NCI-H446 treated with DMSO at 0.1 percent for 48 hours (cell line): ENCODE measurements around the gene PCDH18.
"Not testable (repeated sequence)": the region's sequence is repeated elsewhere in the genome, so short reads cannot be mapped to it uniquely, and the experiment has no call there.

Experiments used
- DNase-seq: peaks from one replicate; lab custom pipeline; 2025; lab: John Stamatoyannopoulos, UW

The PCDH18 gene, protein sequence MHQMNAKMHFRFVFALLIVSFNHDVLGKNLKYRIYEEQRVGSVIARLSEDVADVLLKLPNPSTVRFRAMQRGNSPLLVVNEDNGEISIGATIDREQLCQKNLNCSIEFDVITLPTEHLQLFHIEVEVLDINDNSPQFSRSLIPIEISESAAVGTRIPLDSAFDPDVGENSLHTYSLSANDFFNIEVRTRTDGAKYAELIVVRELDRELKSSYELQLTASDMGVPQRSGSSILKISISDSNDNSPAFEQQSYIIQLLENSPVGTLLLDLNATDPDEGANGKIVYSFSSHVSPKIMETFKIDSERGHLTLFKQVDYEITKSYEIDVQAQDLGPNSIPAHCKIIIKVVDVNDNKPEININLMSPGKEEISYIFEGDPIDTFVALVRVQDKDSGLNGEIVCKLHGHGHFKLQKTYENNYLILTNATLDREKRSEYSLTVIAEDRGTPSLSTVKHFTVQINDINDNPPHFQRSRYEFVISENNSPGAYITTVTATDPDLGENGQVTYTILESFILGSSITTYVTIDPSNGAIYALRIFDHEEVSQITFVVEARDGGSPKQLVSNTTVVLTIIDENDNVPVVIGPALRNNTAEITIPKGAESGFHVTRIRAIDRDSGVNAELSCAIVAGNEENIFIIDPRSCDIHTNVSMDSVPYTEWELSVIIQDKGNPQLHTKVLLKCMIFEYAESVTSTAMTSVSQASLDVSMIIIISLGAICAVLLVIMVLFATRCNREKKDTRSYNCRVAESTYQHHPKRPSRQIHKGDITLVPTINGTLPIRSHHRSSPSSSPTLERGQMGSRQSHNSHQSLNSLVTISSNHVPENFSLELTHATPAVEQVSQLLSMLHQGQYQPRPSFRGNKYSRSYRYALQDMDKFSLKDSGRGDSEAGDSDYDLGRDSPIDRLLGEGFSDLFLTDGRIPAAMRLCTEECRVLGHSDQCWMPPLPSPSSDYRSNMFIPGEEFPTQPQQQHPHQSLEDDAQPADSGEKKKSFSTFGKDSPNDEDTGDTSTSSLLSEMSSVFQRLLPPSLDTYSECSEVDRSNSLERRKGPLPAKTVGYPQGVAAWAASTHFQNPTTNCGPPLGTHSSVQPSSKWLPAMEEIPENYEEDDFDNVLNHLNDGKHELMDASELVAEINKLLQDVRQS

DNA sequence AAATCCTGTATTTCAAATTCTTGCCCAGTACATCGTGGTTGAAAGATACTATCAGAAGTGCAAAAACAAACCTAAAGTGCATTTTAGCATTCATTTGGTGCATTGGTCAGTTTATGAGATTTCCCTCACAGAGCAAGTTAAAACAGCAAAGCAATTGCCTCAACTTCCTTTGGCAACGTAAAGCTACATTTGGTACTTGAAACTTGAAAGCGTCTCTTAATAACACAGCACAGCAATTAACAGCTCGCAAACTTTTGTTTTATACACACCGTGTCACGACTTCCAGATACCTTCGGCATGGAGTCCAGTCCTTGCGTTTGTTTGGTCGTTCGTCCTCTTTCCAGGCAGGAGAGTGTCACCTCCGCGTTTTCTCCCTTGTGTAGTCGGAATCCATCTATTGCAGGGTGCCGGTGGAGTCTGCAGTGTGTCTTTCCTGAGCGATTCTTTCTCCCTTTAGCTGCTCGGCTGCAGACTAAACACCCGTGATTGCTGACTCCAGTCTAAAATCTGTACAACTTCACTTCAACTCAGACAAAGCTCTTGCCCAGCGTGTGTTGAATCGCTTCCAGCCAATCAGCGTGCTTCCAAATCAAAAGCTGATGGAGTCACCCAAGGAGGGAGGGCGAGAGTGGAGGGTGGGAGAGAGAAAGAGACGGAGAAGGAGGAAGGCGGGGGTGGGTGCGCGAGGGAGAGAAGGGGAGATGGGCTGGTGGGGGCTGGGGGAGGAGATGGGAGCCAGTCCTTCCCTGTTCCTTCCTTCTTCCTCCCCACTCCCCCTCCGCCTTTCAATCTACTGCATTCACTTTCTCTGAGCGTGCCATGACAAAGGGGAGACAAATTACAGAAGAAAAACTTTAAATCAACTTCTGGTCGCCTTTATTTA is at the start of gene PCDH18:
TSS of gene PCDH18 (minus strand) at position 509 of the 883 bp plus-strand sequence. CDS start at position 103, 406 bp downstream.
- no peak for DNase-seq

DNA sequence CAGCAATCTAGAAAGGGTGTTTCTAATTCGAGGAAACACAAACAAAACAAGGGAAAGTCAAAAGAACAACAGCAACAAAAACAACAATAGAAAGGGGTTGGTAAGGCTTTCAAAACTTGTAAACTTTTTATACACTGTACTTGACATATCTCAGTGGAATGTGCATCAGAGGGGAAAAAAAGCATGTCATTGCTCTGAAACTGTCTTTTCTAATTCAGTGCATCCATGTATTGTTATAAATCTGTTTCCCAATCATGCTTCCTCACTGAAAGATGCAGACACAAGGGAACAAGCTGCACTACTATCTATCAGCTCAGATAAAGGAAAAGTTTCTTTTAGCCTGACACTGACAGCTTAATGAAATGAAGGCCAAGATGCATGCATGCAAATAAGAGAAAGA is 44.2 kb upstream of the PCDH18 start:
- no peak for DNase-seq

DNA sequence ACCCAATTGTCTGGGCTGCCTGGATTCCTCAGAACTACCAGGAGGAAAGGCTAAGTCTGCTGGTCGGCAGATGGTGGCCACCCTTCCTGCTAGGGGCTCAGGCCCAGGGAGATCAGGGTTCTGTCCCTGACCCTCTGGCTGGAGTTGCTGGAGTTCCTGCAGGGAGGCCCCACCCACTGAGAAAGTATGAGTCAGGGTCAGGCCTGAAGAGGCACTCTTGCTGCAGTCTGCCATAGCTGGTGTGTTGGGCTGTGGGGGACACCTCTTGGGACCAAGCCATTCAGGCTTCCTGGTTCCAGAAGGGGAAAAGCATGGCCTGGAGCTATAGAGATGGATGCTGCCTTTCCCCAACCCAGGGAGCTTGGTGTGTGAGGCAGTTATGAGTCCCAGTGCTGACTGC is 40.4 kb upstream of the PCDH18 start:
- no peak for DNase-seq

DNA sequence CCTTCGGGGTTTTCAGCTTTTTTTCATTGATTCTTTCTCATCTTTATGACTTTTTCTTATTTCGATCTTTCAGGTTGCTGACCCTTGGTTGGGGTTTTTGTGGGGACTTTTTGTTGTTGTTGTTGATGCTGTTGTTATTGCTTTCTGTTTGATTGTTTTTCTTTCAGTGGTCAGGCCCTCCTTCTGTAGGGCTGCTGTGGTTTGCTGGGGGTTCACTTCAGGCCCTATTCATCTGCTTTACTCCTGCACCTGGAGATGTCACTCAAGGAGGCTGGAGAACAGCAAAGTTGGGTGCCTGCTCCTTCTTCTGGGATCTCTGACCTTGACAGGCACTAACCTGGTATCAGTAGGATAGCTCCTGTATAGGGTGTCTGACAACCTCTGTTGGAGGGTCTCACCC is 39.9 kb upstream of the PCDH18 start:
- no peak for DNase-seq

DNA sequence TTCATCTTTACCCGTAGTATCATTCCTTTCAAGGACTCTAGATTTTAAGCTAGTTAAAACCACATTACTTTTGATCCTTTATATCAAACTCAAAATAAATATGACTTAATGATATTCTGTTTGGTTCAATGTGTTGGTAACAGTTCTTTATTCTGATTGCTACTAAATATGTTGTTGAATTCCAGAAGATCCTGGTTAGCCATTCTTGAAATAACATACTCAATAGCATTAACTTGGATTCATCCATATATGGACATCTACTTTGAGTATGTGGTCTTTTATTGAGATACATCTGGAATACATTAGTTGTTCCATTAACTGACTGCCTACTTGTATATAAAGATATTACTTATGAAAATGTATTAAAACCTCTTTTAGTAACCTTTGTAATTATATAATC is 27.5 kb upstream of the PCDH18 start:
- DNase-seq: no peak

DNA sequence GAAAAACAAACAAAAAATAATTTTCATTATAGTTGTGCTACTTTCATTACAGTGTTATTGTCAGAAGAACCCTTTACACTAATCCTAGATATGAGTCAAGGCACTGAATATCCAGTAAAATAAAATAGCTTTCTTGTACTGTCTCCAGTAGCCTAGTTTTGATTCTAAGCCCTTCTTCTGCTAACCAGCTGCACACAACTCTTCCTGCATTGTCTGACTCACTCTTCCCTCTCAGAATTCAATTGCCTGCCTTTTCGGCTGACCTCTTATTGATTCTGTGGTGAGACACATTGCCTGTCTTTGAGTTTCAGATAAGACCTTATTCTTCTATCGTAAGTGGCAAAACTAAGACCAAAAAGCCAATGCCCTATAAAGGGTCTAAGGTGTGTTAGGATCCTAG is 26.7 kb upstream of the PCDH18 start:
- no peak for DNase-seq

DNA sequence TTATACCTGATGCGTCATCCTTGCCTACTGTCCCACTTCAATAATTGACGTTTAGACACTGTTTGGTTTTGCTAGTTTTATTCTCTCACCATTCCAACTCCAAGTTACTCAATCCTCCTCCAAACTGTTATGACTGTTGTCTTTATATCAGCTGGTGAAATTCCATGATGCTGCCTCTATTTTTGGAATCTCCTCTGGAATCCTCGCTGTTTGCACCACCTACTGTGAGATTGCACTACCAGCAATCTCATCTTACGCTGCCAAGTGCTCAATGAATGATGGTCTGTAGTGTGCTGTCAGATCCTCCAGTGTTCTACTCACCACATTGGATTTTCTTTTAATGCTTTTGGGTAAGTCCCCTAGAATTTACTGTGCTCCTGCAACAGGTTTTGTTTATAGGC is 13.2 kb upstream of the PCDH18 start:
- DNase-seq: no peak

DNA sequence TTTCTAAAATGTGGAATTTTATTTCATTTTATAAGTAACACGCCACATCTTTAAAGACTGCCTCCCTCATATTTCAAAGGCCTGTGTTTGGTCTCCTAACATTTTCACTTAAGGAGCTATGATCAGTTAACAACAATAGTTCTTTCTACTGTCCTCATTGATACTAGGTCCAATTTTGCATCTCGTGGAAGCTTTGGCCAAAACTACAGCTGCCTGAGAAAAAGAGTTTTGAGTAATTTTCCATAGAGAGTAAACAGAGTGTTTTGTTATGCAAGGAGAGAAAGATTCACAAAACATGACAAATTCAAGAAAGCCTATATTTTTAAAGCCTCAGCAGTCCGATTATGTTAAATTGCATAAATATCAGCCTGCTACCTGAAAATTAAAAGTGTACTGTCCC is 11.4 kb upstream of the PCDH18 start:
- no peak for DNase-seq

DNA sequence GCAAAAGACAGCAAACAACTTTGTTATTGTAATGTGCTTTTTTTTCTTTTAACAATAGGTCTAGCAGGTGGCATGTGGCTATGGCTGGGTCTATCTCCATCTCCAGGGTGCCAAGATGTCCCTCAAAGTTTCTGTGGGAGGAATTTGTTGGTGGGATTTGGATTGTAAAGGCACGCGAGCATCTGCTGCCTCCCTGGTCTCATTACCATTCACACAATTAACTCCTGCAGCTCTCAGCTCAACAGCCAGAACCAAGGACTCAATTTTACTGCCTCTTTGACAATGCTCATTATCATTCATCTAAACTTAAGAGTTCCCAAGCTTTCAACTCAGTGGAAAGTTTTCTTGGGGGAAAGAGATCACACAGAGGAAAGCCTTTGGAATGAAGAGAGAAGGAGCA is 10.9 kb upstream of the PCDH18 start:
- DNase-seq: no peak

DNA sequence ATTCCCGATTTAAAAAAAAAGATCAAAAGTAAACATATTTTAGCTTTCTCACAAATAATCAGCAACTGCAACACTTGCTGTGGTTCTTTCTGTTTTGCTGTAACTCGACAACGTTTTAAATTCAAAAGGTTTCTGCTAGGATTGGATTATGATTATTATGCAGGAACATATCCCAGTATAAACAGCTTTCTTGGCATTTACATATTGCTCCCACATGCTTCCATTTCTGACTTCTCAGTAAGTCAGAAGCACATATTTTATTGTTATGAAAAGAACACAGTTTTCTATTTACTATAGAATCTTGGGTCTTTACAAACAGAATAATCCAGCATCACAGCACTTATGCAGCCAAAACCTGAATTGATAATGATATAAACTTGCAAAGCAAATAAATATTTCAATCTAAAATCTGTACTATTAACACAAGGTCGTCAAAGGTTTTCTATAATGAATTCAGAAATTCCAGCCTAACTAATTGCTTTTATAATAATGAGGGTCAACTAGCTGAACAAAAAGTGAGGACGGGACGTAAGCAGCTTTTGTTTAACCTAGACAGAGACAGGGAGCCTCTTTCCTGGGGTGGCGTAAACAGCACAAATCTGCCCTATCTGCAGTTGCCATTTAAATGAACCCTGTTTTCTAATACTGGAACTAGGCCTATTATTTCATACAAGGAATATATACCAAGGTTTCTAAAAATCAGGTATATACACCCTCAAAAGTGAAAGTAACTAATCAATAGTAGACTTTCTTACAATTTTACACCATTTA is 9.8 kb upstream of the PCDH18 start:
- no peak for DNase-seq

DNA sequence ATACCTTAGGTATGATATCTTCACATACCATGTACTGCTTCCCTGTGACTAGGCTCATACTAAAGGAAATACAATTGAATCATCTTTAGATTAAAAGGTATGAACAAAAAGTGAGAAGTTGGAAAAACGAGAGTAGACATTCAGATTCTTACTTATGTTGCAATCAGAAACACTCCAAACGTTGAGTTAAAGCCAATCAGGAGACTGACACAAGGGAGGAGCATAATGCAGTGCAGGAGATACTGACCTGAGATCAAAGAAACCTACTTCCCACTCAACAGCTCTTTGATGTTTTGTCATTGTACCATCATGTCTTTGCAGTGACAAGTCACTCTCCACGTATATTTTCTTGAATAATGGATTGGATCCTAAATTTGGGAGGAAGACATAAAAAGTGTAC is 8.9 kb upstream of the PCDH18 start:
- no peak for DNase-seq

DNA sequence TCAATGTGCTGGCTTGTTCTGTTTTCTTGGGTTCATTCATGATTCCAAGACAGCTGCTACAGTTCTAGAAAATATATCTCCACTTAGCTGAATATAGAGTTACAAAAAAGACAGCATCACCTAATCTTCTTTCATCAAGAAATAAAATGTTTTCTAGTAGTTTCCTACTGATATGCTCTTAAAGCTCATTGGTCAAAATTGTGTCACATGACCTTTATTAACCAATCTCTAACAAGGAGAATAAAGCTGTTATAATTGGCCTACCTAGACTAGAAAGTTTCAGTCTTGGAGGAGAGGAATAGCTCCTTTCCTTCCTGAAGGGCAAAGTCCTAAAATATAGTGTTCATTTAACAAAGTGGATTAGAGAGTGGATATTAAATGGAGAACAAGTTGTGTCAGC is 8.1 kb upstream of the PCDH18 start:
- DNase-seq: no peak

DNA sequence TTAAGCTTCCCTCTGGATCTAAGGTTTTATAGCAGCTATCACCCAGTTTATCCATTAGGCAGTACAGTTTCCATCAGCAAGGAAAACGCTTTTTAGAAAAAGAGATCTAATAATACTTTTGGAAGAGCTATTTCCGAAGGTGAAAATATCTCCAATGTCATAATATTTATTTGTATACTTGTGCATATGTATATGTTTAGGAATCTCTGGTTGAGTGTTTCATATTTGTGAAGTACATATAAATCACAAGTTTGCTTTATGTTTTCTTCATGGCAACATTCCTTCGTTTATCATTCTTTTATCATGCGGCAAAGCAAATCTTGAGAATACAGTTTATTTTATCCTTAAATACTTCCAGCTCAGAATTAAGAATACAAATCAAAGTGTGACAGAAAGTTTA is 6.2 kb upstream of the PCDH18 start:
- DNase-seq: no peak

DNA sequence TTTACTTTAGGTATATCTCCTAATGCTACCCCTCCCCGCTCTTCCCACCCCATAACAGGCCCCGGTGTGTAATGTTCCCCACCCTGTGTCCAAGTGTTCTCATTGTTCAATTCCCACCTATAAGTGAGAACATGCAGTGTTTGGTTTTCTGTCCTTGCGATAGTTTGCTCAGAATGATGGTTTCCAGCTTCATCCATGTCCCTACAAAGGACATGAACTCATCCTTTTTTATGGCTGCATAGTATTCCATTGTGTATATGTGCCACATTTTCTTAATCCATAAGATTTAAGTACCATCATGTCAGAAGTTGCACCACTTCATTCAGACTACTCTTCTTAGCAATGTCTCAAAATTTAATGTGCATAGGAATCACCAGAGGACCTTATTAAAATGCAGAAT is 5.5 kb upstream of the PCDH18 start:
- not testable (repeated sequence) for DNase-seq

DNA sequence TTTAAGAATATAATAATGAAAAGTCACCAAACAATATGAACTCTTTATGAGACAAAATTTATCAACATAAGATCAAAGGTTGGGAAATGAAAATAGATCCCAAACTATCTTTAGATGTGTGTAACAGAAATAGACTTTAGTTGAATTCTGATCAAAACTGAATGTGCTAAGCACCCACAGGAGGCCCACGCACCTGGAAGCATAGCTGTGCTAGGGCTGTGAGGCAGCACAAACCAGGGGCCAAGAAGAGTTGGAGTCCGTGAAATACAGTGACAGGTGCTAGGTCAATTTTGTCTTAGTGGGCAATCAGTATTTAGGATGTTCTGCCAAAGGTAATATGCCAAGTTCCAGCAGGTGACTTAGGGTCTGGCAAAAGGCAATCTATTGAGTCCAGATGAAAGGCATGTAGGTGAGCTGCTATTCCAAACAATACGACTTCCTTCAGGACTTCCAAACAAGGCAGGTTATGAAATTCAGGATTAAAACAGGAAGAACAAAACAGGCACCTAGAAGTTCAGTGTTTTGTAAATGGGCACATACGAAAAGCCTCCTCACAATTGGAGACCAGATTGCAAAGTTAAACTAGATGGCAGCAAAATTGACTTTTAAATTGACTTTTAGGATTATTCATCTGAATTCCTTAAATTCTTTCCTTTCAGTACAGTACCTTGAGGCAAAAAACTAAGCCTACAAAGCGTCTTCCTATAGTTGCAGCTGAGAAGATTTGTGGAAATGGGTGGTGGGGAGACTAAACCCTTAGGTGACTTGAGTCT is 4.7 kb upstream of the PCDH18 start:
- DNase-seq: no peak

DNA sequence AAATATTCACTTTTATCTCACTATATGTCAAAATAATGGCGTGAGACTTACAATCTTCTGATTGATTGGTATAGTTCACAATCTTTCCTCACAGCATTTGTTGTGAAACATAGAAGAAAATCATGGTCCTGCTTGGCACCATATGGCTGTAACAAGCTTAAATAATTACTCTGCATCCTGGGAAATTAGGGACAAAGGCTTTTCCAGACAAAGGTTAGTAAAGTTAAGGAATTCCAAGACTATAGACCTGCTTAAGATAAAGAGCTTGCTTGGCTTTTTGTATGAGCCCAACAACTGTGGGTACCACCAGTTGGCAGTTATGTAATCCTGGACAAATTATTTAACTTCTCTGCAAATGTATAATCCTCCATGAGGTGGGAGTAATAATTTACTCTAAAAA is 3.4 kb upstream of the PCDH18 start:
- DNase-seq: no peak

DNA sequence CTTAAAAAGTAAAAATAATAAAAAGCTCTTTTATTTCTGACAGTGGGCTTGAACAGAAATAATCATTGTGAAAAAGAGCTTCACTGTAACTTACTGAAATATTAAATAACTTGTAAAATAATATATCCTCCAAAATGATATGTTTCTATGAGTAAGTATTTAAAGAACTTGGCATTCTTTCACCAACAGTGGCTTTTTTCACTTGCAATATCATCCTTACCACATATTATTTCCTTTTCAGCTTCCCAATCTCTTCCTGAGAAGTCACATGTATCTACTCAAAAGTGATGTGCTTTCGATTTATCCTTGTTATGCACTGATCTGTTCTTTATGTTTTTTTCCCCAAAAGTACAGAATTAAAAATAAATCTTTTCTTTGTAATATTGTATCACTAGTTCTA is 2.2 kb upstream of the PCDH18 start:
- DNase-seq: no peak

DNA sequence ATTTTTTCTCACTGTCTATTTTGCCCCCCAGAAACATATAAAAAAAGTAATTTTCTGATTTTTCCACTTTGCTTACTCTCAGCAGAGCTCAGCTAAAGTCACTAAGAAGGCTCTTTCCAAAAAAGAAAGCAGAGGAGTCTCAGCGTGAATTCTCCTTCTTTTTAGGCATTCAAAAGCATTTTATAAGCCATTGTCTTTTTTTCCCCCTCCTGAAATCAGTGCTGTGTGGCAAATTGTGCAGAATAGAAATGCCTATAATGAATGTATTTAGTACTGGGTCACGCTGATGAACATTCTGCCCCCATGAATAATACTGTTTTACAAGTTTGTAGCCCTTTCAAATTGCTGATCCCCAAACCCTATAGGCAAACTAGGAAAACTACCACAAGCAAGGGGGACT is 1.6 kb upstream of the PCDH18 start:
- no peak for DNase-seq

DNA sequence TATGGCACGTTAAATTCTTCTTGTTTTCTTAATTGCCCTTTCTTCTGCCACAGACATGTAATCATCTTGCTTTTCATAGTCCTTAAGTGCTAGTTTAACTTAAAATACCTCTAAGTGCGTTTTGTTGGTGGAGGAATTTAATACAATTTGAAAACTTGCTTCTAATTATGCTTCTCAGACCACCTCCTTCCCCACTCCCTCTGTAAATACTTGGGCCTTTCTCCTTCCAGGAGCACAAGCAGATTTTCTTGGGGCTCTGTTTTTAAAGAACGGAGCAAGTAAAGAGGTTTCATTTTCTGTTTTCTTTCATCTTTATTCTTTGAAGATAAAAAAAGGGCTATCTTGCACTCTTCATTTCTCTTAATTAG is 559 bp upstream of the PCDH18 start:
- no peak for DNase-seq
